Body of pancreas (tissue), 4 donors: Measurements from ENCODE around the gene TMTC4. TPM values are rescaled to one million over a fixed set of nuclear protein-coding genes. Genes with fewer than 3 reads are reported as not detected.

ENCODE experiments used
- ATAC-seq: fragments of 150-250 bp; one replicate; pipeline ENCODE4 v1.9.1; 2016
- DNase-seq, 4 donors: peaks; one replicate each; pipeline ENCODE4 v3.0.0-alpha.2; 2019
- H3K27ac ChIP-seq, 4 donors: fragments of 200-600 bp; sonication (generic); 1 replicate in 3 of 4; 2 replicates in 1 of 4; pipeline versions ENCODE4 v1.5.1 to v1.6.1; 2016 to 2019; ENCODE audit warnings: mild to moderate bottlenecking in 1 of 4, mixed read lengths in 1 of 4, moderate library complexity in 1 of 4
- H3K27me3 ChIP-seq, 2 donors: fragments of 200-600 bp; sonication (generic); one replicate each; pipeline ENCODE4 v1.6.0; 2016; ENCODE audit warnings: mild to moderate bottlenecking in 1 of 2
- H3K36me3 ChIP-seq, 2 donors: fragments of 200-600 bp; sonication (generic); replicated peaks in 1 of 2; 2 replicates each; pipeline ENCODE4 v1.5.1; 2016; ENCODE audit warnings: low read depth in 2 of 2; ENCODE audit not compliant: insufficient read depth in 1 of 2
- H3K4me1 ChIP-seq: fragments of 200-600 bp; sonication (generic); one replicate; pipeline ENCODE4 v1.6.0; 2016
- H3K4me3 ChIP-seq, 2 donors: fragments of 200-600 bp; sonication (generic); 1 replicate in 1 of 2; 2 replicates in 1 of 2; pipeline ENCODE4 v1.5.1; 2016 to 2019
- H3K9me3 ChIP-seq, 3 donors: fragments of 200-600 bp; sonication (generic); 1 replicate in 2 of 3; 2 replicates in 1 of 3; pipeline ENCODE4 v1.5.1; 2016
- POLR2A ChIP-seq, 3 donors: fragments of 450-650 bp; IDR thresholded peaks; one replicate each; pipeline ENCODE4 v1.6.1; 2016; ENCODE audit warnings: antibody characterized with exemption in 3 of 3, mild to moderate bottlenecking in 2 of 3
- WGBS, 2 donors: methylation state at CpG; one replicate each; pipeline ENCODE4 v1.1.5; 2017; 5-methylcytosine and 5-hydroxymethylcytosine counted together
- intact Hi-C: fragments of 100-400 bp; cut with DNase I; formaldehyde crosslinking; loops from one replicate; pipeline ENCODE4 v1.15.1; 2023
- total RNA-seq, 2 donors: library from RNA; depleted of rRNA; stranded (reverse); fragments of >200 nt; gene quantifications; one replicate each; pipeline ENCODE4 v1.1.0, GENCODE V29; 2016
- TF ChIP-seq, protein P1 (sequence below), 7 experiments: fragments of 450-650 bp in 4 of 7; fragments of 200-600 bp in 3 of 7; sonication (generic) in 3 of 7; IDR thresholded peaks; one replicate each; pipeline ENCODE4 v1.5.1; 2016 to 2019; ENCODE audit warnings: antibody characterized with exemption in 7 of 7

TMTC4 gene
- total RNA-seq, 2 donors from 2014 or later, result 18.5 to 27.5 TPM

DNA sequence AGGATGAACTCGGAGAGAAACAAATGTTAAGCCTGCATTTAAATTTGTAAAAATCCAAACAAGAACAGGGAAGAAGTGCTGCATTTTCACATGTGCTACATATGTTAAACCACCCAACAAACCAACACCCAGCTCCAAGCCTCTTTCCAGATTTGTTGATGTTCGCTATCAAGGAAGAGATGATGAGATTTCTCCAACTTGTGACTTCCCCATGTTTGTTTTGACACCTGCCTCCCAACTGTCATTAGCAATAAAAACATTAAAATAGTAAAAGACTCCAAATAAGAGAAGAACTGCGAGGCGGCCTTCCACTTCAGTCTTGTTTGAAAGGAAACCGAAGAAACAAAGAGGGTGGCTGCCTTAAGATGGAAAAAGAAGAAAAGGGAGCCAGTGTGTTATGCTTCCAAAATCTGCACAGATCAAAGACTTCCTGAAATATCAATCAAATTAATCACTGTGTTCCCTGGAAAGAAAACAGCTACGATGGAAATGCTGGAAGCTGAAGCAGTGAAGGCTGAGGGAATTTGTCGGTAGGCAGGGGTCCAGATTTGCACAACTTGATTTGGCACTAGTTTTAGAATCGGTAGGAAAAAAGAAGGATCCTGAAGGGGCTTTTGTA lies 72.0 kb downstream of the TMTC4 start:
- intact Hi-C loops, result no loop called here
- Histone ChIP-seq H3K27ac (no peak overlapping the region), H3K9me3 (no peaks in the 10 kb centered on the region), H3K4me3 (no peak overlapping the region), H3K4me1 (no peaks in the 10 kb centered on the region), H3K36me3 (no peaks in the 10 kb centered on the region), H3K27me3 (no peaks in the 10 kb centered on the region)
- ATAC-seq, result no peak
- no peak for TF ChIP-seq POLR2A (IDR thresholded peaks at IDR 0.05)
- TF ChIP-seq, protein P1, sequence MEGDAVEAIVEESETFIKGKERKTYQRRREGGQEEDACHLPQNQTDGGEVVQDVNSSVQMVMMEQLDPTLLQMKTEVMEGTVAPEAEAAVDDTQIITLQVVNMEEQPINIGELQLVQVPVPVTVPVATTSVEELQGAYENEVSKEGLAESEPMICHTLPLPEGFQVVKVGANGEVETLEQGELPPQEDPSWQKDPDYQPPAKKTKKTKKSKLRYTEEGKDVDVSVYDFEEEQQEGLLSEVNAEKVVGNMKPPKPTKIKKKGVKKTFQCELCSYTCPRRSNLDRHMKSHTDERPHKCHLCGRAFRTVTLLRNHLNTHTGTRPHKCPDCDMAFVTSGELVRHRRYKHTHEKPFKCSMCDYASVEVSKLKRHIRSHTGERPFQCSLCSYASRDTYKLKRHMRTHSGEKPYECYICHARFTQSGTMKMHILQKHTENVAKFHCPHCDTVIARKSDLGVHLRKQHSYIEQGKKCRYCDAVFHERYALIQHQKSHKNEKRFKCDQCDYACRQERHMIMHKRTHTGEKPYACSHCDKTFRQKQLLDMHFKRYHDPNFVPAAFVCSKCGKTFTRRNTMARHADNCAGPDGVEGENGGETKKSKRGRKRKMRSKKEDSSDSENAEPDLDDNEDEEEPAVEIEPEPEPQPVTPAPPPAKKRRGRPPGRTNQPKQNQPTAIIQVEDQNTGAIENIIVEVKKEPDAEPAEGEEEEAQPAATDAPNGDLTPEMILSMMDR (IDR thresholded peaks at IDR 0.05), result no peak
- WGBS, 2 donors, result 80 to 82% methylated on average over 8 of the region's 8 CpGs
- no peak for DNase-seq

DNA sequence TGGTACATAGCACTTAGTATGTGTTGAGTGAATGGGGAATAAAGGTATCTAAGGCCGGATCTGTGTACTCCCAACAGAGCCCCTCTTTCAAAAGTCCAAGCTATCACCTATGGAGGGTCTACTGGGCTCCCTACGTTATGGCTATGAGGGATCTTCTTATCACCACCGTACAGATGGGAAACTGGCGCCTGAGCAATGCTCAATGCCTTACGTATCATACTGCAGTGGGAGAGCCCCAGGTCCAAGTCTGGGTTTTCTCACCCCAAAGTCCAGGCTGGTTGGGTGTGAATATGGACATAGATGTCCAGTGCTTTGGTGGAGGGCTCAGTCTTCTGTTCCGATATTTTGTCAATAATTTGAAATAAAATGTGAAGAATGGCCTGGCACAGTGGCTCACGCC lies 72.9 kb downstream of the TMTC4 start:
- no peak overlapping the region for H3K27ac ChIP-seq
- no peaks in the 10 kb centered on the region for H3K36me3 ChIP-seq
- WGBS, 2 donors, result 87 to 92% methylated on average over 7 of the region's 7 CpGs
- ATAC-seq, result no peak
- H3K9me3 ChIP-seq, result no peaks in the 10 kb centered on the region
- no peaks in the 10 kb centered on the region for H3K27me3 ChIP-seq
- no peak for DNase-seq
- no peak for TF ChIP-seq POLR2A (IDR thresholded peaks at IDR 0.05)
- TF ChIP-seq, protein P1 (IDR thresholded peaks at IDR 0.05), result no peak
- intact Hi-C loops, result no loop called here
- no peaks in the 10 kb centered on the region for H3K4me1 ChIP-seq
- H3K4me3 ChIP-seq, result no peak overlapping the region

- Histone ChIP-seq H3K4me1 (no peaks in the 10 kb centered on the region), H3K4me3 (no peak overlapping the region), H3K27me3 (no peaks in the 10 kb centered on the region), H3K9me3 (no peaks in the 10 kb centered on the region), H3K27ac (no peak overlapping the region), H3K36me3 (no peaks in the 10 kb centered on the region)
- TF ChIP-seq, protein P1 (IDR thresholded peaks at IDR 0.05), result no peak
- no peak for TF ChIP-seq POLR2A (IDR thresholded peaks at IDR 0.05)
- DNase-seq (peak; percentile 20 to 57 (median 35)), ATAC-seq (peak; percentile 53)
- 26 to 34% methylated on average over 6 of the region's 6 CpGs for WGBS, 2 donors
- intact Hi-C loops, result no loop called here
Observed at GRCh38 chr13:100600915-100601314, 73.7 kb downstream of the TMTC4 start.

DNA sequence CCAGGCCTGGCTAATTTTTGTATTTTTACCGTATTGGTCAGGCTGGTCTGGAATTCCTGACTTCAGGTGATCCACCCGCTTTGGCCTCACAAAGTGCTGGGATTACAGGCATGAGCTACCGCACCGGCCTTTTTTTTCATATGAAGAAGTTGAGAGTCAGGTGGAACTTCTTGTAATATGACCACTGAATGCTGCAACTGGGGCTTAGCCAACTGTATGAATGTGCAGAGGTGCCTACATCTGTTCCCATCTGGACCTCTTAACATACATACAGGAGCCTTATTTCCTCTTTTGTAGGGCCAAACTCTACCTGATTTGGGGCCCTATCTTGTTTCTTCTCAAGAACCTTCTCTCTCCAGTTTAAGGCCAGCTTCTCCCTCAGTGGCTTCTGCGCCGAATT lies 74.1 kb downstream of the TMTC4 start:
- H3K27me3 ChIP-seq, result no peaks in the 10 kb centered on the region
- intact Hi-C loops, result no loop called here
- H3K36me3 ChIP-seq, result no peaks in the 10 kb centered on the region
- no peaks in the 10 kb centered on the region for H3K9me3 ChIP-seq
- H3K27ac ChIP-seq, result no peak overlapping the region
- WGBS, 2 donors, result 91 to 93% methylated on average over 6 of the region's 6 CpGs
- no peak for ATAC-seq
- TF ChIP-seq, protein P1 (IDR thresholded peaks at IDR 0.05), result no peak
- TF ChIP-seq POLR2A (IDR thresholded peaks at IDR 0.05), result no peak
- no peak overlapping the region for H3K4me3 ChIP-seq
- no peak for DNase-seq
- H3K4me1 ChIP-seq, result no peaks in the 10 kb centered on the region

DNA sequence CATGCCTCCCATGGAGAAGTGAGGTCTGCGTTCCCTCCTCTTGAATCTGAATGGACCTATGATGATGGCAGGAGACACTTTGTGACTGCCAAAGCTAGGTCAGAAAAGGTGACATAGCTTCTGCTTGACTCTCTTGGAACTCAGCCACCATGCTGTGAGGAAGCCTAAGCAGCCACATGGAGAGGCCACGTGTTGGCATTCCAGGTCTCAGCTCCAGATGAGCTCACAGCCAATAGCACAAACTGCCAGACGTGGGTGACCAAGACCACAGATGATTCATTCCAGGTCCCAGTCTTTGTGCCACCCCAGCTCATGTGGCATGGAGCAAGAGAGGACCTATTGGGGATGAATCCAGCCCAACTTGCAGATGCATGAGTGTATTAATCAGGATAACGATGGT lies 77.3 kb downstream of the TMTC4 start:
- Histone ChIP-seq H3K27me3 (no peaks in the 10 kb centered on the region), H3K27ac (no peak overlapping the region), H3K4me1 (no peaks in the 10 kb centered on the region), H3K4me3 (no peak overlapping the region), H3K36me3 (no peaks in the 10 kb centered on the region), H3K9me3 (no peaks in the 10 kb centered on the region)
- intact Hi-C loops, result no loop called here
- TF ChIP-seq, protein P1 (IDR thresholded peaks at IDR 0.05), result no peak
- no peak for TF ChIP-seq POLR2A (IDR thresholded peaks at IDR 0.05)
- ATAC-seq (no peak), DNase-seq (no peak)
- 98 to 100% methylated on average over 2 to 4 of the region's 4 CpGs for WGBS, 2 donors
